ENCODE measurements around the gene USP54.
"Not testable (repeated sequence)": the region's sequence is repeated elsewhere in the genome, so short reads cannot be mapped to it uniquely, and the experiment has no call there.

Gene USP54, protein sequence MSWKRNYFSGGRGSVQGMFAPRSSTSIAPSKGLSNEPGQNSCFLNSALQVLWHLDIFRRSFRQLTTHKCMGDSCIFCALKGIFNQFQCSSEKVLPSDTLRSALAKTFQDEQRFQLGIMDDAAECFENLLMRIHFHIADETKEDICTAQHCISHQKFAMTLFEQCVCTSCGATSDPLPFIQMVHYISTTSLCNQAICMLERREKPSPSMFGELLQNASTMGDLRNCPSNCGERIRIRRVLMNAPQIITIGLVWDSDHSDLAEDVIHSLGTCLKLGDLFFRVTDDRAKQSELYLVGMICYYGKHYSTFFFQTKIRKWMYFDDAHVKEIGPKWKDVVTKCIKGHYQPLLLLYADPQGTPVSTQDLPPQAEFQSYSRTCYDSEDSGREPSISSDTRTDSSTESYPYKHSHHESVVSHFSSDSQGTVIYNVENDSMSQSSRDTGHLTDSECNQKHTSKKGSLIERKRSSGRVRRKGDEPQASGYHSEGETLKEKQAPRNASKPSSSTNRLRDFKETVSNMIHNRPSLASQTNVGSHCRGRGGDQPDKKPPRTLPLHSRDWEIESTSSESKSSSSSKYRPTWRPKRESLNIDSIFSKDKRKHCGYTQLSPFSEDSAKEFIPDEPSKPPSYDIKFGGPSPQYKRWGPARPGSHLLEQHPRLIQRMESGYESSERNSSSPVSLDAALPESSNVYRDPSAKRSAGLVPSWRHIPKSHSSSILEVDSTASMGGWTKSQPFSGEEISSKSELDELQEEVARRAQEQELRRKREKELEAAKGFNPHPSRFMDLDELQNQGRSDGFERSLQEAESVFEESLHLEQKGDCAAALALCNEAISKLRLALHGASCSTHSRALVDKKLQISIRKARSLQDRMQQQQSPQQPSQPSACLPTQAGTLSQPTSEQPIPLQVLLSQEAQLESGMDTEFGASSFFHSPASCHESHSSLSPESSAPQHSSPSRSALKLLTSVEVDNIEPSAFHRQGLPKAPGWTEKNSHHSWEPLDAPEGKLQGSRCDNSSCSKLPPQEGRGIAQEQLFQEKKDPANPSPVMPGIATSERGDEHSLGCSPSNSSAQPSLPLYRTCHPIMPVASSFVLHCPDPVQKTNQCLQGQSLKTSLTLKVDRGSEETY (N-terminal part only)

DNA sequence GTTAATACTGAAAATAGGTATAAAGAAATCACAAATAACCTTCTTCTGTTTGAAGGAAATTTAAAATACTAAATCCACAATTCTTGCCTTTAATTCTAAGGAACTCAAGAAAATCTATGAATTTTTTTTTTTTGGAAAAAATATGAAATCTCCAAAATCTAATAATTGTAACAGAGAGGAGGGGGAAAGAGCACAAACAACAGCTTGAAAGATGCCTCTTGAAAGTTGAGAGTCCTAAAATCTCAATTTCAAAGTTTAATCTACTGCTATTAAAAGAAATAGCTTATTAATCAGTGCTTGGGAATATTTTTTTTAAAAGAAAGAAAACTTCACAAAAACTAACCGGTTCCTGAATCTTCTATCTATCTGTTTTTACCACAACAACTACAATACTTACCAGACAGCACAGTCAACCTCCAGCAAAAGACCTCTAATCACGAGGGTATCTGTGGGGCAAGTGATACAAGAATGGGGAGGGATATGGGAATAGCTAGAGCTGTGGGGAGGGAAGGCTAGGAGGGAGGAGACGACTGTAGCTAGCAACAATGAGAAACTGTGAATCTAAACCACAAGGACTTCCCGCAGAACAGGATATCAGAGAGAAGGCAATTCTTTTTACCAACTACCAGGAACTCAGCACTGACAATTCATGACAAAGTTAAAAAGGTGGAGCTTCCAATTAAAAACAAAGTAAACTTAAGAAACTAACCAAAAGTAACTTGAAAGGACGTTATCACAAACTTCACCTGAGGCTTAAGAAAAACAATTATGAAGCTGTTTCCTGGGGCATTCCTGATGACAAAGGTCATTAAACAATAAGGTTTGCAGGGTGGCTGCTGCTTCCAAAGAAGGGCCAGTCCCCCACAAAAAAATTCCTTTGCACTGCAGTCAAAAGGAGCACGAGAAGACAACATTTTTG is at the start of gene USP54:
TSS of gene USP54 (minus strand) at position 462 of the 919 bp plus-strand sequence. CDS start 15,684 bp downstream, outside the sequence.
- no peak for DNase-seq

- no peak for DNase-seq
Measured at GRCh38 chr10:73639286-73639685, 48.1 kb upstream of the USP54 start.

- no peak for DNase-seq
Measured at GRCh38 chr10:73635781-73636180, 44.6 kb upstream of the USP54 start.

- no peak for DNase-seq
Measured at GRCh38 chr10:73634421-73634820, 43.3 kb upstream of the USP54 start.

- no peak for DNase-seq
Measured at GRCh38 chr10:73629165-73629564, 38.0 kb upstream of the USP54 start.

DNA sequence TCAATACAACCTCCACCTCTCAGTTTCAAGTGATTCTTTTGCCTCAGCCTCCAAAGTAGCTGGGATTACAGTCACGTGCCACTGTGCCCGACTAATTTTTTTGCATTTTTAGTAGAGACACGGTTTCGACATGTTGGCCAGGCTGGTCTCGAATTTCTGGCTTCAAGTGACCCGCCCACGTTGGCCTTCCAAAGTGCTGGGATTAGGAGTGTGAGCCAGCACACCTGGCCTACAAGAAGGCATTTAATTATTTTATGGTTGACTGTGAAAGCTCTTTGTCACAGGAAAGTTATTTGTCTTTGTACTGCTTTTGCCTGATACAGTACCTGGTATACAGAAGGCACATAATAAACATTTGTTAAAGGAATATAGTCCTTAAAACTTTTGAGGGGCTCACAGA is 37.3 kb upstream of the USP54 start:
- DNase-seq: no peak

- DNase-seq: no peak
Measured at GRCh38 chr10:73627300-73627699, 36.2 kb upstream of the USP54 start.

GRCh38 chr10:73625884-73626752 is 35.0 kb upstream of the USP54 start:
- peak; percentile 89 to 92 for DNase-seq

DNA sequence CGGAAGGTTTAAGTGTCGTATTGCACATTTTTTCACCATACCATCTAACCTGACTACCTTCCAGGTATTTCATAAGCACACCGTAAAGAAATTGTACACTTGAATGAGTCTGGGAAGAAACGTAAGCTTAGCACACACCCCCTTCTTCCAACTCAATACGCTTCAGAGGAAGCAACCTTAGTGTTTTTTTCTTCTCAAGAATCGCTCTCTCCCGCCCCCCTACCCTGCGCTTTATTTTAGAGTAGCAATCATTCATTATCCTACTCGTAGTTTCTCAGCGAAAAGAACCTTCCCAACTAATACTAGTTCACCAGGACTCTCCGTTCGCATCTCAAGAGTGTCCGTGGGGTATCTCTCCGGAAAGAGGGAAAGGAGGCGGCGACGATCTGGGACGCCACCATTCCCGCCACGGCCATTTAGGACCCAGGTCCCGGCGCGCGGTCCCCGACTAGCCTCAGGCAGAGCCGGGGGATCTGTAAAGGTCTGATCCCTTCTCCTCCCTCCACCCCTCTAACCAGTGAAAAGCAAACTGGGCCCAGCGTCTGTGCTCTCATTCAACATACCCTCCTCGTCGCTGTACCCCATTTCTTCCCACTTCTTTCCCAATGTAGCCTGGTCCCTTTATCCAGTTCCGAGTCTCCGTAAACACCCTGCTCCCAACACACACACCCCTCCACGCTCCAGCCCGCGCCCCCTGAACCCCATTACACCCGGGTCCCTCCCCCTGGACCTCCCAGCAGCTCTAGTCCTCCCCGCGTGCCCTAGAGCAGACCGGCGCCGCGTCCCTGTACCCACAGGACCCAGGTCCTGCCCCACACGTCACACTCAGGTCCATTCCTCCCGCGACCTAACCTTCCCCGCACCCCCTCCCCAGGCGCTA is 34.1 kb upstream of the USP54 start:
- DNase-seq: no peak

GRCh38 chr10:73623056-73623455 is 31.9 kb upstream of the USP54 start:
- no peak for DNase-seq

DNA sequence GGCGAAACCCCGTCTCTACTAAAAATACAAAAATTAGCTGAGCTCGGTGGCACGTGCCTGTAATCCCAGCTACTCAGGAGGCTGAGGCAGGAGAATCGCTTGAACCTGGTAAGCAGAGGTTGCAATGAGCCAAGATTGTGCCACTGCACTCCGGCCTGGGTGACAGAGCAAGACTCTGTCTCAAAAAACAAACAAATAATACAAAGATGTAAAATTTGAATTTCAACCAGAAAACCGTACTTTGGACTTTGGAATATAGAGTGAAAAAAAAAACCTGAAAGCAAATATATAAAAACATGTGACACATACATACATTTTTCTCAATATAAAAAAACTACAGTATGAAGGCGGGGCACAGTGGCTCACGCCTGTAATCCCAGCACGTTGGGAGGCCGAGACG is 29.8 kb upstream of the USP54 start:
- DNase-seq: not testable (repeated sequence)

DNA sequence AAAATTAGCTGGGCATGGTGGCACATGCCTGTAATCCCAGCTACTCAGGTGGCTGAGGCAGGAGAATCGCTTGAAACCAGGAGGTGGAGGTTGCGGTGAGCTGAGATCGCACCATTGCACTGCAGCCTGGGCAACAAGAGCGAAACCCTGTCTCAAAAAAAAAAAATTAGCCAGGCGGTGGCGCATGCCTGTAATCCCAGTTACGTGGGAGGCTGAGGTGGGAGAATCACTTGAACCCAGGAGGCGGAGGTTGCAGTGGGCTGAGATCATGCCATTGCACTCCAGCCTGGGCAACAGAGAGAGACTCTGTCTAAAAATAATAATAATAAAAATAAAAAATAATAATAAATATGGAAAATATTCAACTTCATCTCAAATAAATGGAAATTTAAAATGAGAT is 26.0 kb upstream of the USP54 start:
- DNase-seq: not testable (repeated sequence)

DNA sequence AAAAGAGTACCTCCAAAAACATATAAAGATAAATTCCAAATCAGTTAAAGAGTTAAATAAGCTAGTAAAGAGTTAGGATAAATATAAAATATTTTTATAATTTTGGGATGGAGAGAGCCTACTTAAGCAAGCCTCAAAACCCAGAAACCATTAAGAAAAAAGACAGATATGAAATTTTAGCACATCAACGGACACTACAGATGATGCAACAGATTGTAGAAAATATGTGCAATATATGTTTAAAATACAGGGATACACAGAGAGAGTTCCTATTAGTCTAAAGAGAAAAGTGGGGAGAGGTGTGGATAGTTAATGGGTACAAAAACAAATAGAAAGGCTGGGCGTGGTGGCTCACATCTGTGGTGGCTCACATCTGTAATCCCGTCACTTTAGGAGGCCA is 23.6 kb upstream of the USP54 start:
- no peak for DNase-seq

DNA sequence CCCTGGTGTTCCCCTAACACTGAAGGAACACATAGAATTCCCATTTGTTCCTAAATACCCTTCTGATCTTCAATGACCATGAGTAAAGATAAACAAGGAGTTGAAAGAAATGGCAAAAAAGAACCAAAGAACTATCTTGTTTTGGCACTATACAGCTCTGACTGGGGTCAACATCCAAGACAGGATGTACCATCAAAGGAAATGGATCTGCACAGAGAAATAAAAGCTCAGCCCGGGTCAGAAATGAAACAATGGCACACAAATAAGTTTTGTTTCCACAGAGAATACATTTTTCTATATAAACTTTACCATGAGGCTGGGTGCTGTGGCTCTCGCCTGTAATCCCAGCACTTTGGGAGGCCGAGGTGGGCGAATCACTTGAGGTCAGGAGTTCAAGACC is 18.0 kb upstream of the USP54 start:
- no peak for DNase-seq

DNA sequence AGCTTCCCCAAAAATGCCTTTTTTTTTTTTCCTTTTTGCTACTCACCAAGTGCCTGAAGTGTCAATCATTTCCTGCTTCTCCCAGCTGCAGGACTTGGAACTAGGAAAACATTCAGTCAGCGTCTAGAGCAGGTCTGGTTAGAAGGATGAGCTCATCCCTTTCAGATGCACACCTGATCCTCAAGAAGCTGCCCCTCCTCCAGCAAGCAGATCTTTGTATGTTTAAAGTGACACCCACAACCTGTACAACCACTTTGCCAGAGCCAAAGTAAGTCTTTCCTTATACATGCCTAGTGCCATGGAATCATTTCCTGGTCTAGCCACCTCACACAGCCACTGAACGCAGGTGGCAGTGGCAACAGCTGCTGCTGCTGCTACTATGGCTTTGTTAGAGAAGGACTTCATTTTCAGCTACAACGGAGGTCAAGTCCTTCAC is 10.4 kb upstream of the USP54 start:
- DNase-seq: no peak

DNA sequence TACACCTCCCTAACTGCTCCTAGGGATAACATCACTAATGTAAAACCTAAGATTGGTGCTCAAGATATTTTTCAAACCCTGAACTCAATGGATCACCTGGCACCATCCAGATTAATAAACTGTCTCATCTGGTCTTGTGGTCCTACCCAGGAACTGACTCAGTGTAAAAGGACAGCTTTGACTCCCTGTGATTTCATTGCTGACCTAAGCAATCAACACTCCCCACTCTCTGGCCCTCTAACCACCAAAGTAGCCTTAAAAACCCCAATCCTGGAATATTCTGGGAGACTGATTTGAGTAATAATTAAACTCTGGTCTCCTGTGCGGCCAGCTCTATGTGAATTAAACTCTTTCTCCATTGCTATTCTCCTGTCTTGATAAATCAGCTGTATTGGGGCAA is 6.2 kb upstream of the USP54 start:
- DNase-seq: no peak

- no peak for DNase-seq
Measured at GRCh38 chr10:73593812-73594211, 2.7 kb upstream of the USP54 start.

GRCh38 chr10:73593110-73593509 is 2.0 kb upstream of the USP54 start:
- no peak for DNase-seq

DNA sequence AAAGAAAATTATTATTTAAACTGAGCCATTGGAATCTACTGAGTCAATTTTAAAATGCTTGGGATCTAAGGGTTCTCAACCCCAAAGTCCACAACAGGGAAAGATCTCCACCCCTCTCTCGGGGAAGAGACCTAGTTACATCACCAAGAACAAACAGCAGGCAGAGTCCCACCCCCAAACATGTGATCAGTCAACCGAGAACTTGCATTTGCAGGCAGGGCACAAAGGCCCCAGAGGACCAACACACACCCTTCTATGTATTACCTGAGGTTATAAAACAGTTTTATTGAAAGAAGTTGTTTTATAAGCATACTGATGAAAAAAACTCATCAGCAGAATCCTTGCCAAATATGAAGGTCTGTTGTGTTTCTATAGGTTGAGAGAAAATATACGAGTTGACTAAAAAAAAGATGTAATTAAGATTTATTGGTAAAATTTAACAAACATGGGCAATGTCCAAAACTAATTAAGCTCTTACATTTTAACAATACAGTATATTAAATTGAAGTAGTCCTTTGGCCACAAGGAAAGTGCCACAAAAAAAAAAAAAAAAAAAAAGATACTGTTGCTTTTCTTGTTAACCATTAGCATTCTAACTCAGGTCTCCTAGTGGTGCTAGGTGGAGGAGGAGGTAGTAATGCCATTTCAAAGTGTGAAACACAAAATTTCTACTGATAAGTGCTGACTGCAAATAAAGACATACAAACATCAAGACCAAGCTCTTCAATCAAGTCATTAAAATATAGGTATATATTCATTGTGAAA is 975 bp upstream of the USP54 start:
- no peak for DNase-seq
